ENCODE results near the gene ABCA2. TPM values are rescaled to one million over a fixed set of nuclear protein-coding genes. Genes with fewer than 3 reads are reported as not detected.

ABCA2 gene
- total and polyA plus RNA-seq, 9 of the 15 experiments (the other 6 are each of a cell fraction or from before 2014, with no cell fraction given) = 0.69 to 16.3 (median 6.1) TPM; not detected in 2

DNA sequence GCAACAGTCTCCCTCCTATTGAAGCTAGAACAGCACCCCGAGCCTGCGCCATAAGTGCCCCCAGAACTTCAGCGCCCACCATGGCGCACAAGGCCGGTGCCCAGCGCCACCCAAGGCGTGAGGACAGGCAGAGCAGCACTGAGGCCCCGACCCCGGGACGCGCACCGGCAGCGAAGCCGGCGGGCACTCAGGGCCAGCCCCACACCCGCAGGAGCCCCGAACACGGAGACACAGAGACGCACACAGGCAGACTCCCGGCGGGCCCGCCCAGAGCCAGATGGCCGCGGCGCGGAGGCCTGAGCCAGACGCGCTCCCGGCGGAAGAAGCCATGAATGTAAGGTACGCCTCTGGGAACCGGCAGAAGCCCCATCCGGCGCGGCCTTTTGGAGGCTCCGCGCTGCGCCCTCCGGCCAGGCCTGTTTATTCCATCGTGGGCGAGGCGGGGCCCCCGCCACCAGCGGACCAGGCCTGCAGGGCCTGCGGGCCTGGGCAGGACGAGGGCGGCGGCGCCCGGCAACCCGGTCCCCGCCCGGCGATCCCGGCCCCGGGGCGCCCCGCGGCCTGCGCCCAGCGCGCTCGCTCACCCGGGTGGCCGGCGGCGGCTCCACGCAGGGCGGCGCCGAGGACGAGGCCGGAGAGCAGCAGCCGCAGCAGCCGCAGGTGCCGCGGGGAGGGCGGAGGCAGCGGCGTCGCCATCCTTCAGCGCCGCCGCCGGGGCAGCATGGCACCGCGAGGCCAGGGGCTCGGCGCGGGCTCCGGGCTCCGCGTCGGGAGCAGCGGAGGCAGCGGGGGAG lies 17.5 kb upstream of the ABCA2 start (continued):
- TF ChIP-seq, protein P1, sequence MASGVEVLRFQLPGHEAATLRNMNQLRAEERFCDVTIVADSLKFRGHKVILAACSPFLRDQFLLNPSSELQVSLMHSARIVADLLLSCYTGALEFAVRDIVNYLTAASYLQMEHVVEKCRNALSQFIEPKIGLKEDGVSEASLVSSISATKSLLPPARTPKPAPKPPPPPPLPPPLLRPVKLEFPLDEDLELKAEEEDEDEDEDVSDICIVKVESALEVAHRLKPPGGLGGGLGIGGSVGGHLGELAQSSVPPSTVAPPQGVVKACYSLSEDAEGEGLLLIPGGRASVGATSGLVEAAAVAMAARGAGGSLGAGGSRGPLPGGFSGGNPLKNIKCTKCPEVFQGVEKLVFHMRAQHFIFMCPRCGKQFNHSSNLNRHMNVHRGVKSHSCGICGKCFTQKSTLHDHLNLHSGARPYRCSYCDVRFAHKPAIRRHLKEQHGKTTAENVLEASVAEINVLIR (CRISPR knock-in tag; IDR thresholded peaks at IDR 0.05) = no peak
- TF ChIP-seq MYC (IDR thresholded peaks at IDR 0.05; ENCODE audit: low read depth, low read length) (no peak), MYC (CRISPR knock-in tag; IDR thresholded peaks at IDR 0.05; ENCODE audit: borderline replicate concordance, low read depth) (no peak), ZBTB17 (CRISPR knock-in tag; IDR thresholded peaks at IDR 0.05) (no peak), MIER1 (IDR thresholded peaks at IDR 0.05; ENCODE audit: low read depth) (no peak), ZFP36 (IDR thresholded peaks at IDR 0.05; ENCODE audit: low read depth, low read length, partially characterized antibody) (no peak), KDM2B (CRISPR knock-in tag; IDR thresholded peaks at IDR 0.05) (0 out of 2 replicates have a peak, but pooled peaks have one; percentile 2), CAMTA2 (CRISPR knock-in tag; conservative IDR thresholded peaks at IDR 0.05) (no peak)
- TF ChIP-seq, protein P2, sequence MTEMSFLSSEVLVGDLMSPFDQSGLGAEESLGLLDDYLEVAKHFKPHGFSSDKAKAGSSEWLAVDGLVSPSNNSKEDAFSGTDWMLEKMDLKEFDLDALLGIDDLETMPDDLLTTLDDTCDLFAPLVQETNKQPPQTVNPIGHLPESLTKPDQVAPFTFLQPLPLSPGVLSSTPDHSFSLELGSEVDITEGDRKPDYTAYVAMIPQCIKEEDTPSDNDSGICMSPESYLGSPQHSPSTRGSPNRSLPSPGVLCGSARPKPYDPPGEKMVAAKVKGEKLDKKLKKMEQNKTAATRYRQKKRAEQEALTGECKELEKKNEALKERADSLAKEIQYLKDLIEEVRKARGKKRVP (CRISPR knock-in tag; IDR thresholded peaks at IDR 0.05) = no peak
- TF ChIP-seq, protein P3, sequence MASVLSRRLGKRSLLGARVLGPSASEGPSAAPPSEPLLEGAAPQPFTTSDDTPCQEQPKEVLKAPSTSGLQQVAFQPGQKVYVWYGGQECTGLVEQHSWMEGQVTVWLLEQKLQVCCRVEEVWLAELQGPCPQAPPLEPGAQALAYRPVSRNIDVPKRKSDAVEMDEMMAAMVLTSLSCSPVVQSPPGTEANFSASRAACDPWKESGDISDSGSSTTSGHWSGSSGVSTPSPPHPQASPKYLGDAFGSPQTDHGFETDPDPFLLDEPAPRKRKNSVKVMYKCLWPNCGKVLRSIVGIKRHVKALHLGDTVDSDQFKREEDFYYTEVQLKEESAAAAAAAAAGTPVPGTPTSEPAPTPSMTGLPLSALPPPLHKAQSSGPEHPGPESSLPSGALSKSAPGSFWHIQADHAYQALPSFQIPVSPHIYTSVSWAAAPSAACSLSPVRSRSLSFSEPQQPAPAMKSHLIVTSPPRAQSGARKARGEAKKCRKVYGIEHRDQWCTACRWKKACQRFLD (CRISPR knock-in tag; IDR thresholded peaks at IDR 0.05) = no peak
- TF ChIP-seq, protein P4, sequence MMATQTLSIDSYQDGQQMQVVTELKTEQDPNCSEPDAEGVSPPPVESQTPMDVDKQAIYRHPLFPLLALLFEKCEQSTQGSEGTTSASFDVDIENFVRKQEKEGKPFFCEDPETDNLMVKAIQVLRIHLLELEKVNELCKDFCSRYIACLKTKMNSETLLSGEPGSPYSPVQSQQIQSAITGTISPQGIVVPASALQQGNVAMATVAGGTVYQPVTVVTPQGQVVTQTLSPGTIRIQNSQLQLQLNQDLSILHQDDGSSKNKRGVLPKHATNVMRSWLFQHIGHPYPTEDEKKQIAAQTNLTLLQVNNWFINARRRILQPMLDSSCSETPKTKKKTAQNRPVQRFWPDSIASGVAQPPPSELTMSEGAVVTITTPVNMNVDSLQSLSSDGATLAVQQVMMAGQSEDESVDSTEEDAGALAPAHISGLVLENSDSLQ (IDR thresholded peaks at IDR 0.05) = no peak
- TF ChIP-seq, protein P5, sequence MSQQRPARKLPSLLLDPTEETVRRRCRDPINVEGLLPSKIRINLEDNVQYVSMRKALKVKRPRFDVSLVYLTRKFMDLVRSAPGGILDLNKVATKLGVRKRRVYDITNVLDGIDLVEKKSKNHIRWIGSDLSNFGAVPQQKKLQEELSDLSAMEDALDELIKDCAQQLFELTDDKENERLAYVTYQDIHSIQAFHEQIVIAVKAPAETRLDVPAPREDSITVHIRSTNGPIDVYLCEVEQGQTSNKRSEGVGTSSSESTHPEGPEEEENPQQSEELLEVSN (IDR thresholded peaks at IDR 0.05; ENCODE audit: borderline replicate concordance in 1 of 2, extremely low read depth in 1 of 2, insufficient read depth in 1 of 2, insufficient read length in 1 of 2, low read depth in 1 of 2, low read length in 1 of 2, poor library complexity in 1 of 2, severe bottlenecking in 1 of 2) = peak in 1 of 2 experiments; percentile 24
